ENCODE data around the gene NOXO1. TPM values are rescaled to one million over a fixed set of nuclear protein-coding genes. Genes with fewer than 3 reads are reported as not detected.

The NOXO1 gene
- total RNA-seq, 1 experiment from 2014 or later, result 3.4 TPM

- no peaks in the 10 kb centered on the region for H3K36me3 ChIP-seq (ENCODE audit: low read depth, low read length)
- H3K9me2 ChIP-seq (replicated peaks; ENCODE audit: low read length), result no peaks in the 10 kb centered on the region
- POLR2A ChIA-PET (ENCODE audit: unreplicated experiment), result interaction anchor here (0.6 to 0.7 kb wide), 2 partner anchors 14 to 26 kb away, joined by 9 to 15 read pairs; no protein-coding TSS in a partner anchor
- peak overlapping the region; percentile 39; the same call in 1 of the 2 replicates for H3K27ac ChIP-seq (ENCODE audit: low read length)
- ATAC-seq (peak; percentile 49), DNase-seq (peak; percentile 43)
- peaks cover 8% of the 10 kb centered on the region for H3K79me2 ChIP-seq (ENCODE audit: low read length)
- no TSS peak for BruUV-seq (replicated peaks)
- peak overlapping the region; percentile 53 for H3K9ac ChIP-seq (ENCODE audit: low read length)
- TF ChIP-seq EZH2 (IDR thresholded peaks at IDR 0.05; ENCODE audit: low read length, unreplicated experiment) (no peak), CTCF (conservative IDR thresholded peaks at IDR 0.05; ENCODE audit: low read depth, low read length) (no peak), EZH2phosphoT487 (IDR thresholded peaks at IDR 0.05; ENCODE audit: borderline replicate concordance, low read length) (no peak)
- no peaks in the 10 kb centered on the region for H4K20me1 ChIP-seq (ENCODE audit: low read length)
- intact Hi-C loops (cut with micrococcal nuclease), result loop anchor here (2.0 kb wide), 2 partner anchors 34 to 118 kb away; no protein-coding TSS in a partner anchor
- CTCF ChIA-PET, result interaction anchor here (0.6 to 1.2 kb wide), 10 partner anchors 11 to 540 kb away, joined by 3 to 20 read pairs (median 10); no protein-coding TSS in a partner anchor
- H3K4me3 ChIP-seq (ENCODE audit: low read length), result peak overlapping the region; percentile 62
- H3K4me1 ChIP-seq (ENCODE audit: insufficient read depth, low read length), result peaks cover 11% of the 10 kb centered on the region
- no peaks in the 10 kb centered on the region for H3F3A ChIP-seq (ENCODE audit: low read length, unreplicated experiment)
- peak overlapping the region; percentile 78 for H2AFZ ChIP-seq (ENCODE audit: low read length)
- H3K27me3 ChIP-seq (ENCODE audit: low read length), result no peaks in the 10 kb centered on the region; the same call in 1 of the 2 replicates
- H3K4me2 ChIP-seq (ENCODE audit: low read length), result peak overlapping the region; percentile 92
- H3K9me3 ChIP-seq (ENCODE audit: low read length), result no peaks in the 10 kb centered on the region
These were observed 41.4 kb upstream of the NOXO1 start for GRCh38 chr16:2022723-2023091.

- H3K4me1 ChIP-seq (ENCODE audit: insufficient read depth, low read length), result peaks cover 19% of the 10 kb centered on the region
- H3K4me2 ChIP-seq (ENCODE audit: low read length), result peak overlapping the region; percentile 64
- H3K27me3 ChIP-seq (ENCODE audit: low read length), result no peaks in the 10 kb centered on the region; the same call in 1 of the 2 replicates
- TF ChIP-seq EZH2phosphoT487 (IDR thresholded peaks at IDR 0.05; ENCODE audit: borderline replicate concordance, low read length) (no peak), EZH2 (IDR thresholded peaks at IDR 0.05; ENCODE audit: low read length, unreplicated experiment) (no peak), CTCF (conservative IDR thresholded peaks at IDR 0.05; ENCODE audit: low read depth, low read length) (no peak)
- no peaks in the 10 kb centered on the region for H3K9me3 ChIP-seq (ENCODE audit: low read length)
- BruUV-seq (replicated peaks), result no TSS peak
- no peaks in the 10 kb centered on the region for H3K79me2 ChIP-seq (ENCODE audit: low read length)
- no peak for DNase-seq
- POLR2A ChIA-PET (ENCODE audit: unreplicated experiment), result no interaction called here
- intact Hi-C loops (cut with micrococcal nuclease), result no loop called here
- CTCF ChIA-PET, result no interaction called here
- H3K9me2 ChIP-seq (replicated peaks; ENCODE audit: low read length), result no peaks in the 10 kb centered on the region
- no peak overlapping the region for H3K27ac ChIP-seq (ENCODE audit: low read length)
- no peak for ATAC-seq
- H3F3A ChIP-seq (ENCODE audit: low read length, unreplicated experiment), result no peaks in the 10 kb centered on the region
- no peaks in the 10 kb centered on the region for H3K36me3 ChIP-seq (ENCODE audit: low read depth, low read length)
- H4K20me1 ChIP-seq (ENCODE audit: low read length), result no peaks in the 10 kb centered on the region
- no peak overlapping the region for H3K9ac ChIP-seq (ENCODE audit: low read length)
- H2AFZ ChIP-seq (ENCODE audit: low read length), result peak overlapping the region; percentile 26; the same call in 1 of the 2 replicates
- peak overlapping the region; percentile 49 for H3K4me3 ChIP-seq (ENCODE audit: low read length)
These were observed 38.9 kb upstream of the NOXO1 start for GRCh38 chr16:2019921-2020831.

All from PC-3 (cell line).